Kidney epithelial cell (primary cell): ENCODE measurements around the gene ZDHHC16. TPM values are rescaled to one million over a fixed set of nuclear protein-coding genes. Genes with fewer than 3 reads are reported as not detected.

ENCODE experiments used
- DNase-seq: peaks from one replicate; pipeline ENCODE4 v3.0.0-alpha.2; 2010; ENCODE audit warnings: low read depth
- H3K27me3 ChIP-seq: 2 replicates; pipeline ENCODE4 v1.6.0; 2011; ENCODE audit warnings: low read length; ENCODE audit not compliant: control insufficient read depth, insufficient read depth
- H3K36me3 ChIP-seq: 2 replicates; pipeline ENCODE4 v1.5.1; 2011; ENCODE audit warnings: low read length; ENCODE audit not compliant: control insufficient read depth, insufficient read depth
- H3K4me3 ChIP-seq: 2 replicates; pipeline ENCODE4 v1.5.1; 2011; ENCODE audit warnings: low read depth, mild to moderate bottlenecking, control low read depth, low read length
- CTCF ChIP-seq: IDR thresholded peaks from 2 replicates; pipeline ENCODE4 v1.5.1; 2011; ENCODE audit warnings: mild to moderate bottlenecking, moderate library complexity, low read length, control low read depth, inconsistent platforms; ENCODE audit not compliant: insufficient read depth, poor library complexity, severe bottlenecking
- total RNA-seq: library from RNA; depleted of rRNA; stranded (reverse); fragments of >200 nt; gene quantifications from 2 replicates; pipeline ENCODE4 v1.2.3, GENCODE V29; 2015

ZDHHC16 gene
- total RNA-seq, 1 donor from 2014 or later: 42.4 TPM

GRCh38 chr10:97490592-97490991, 44.6 kb downstream of the ZDHHC16 start:
- Histone ChIP-seq H3K4me3 (no peak overlapping the region), H3K27me3 (no peaks in the 10 kb centered on the region), H3K36me3 (no peaks in the 10 kb centered on the region)
- no peak for DNase-seq
- TF ChIP-seq CTCF: no peak

- no peak for DNase-seq
- no peak overlapping the region for H3K4me3 ChIP-seq
- no peak for TF ChIP-seq CTCF
- no peaks in the 10 kb centered on the region for H3K36me3 ChIP-seq
- H3K27me3 ChIP-seq: no peaks in the 10 kb centered on the region
Measured at GRCh38 chr10:97494151-97494550, 48.2 kb downstream of the ZDHHC16 start.

GRCh38 chr10:97494863-97495506, 49.0 kb downstream of the ZDHHC16 start:
- TF ChIP-seq CTCF: no peak
- Histone ChIP-seq H3K4me3 (no peak overlapping the region), H3K27me3 (no peaks in the 10 kb centered on the region), H3K36me3 (no peaks in the 10 kb centered on the region)
- no peak for DNase-seq

GRCh38 chr10:97497572-97498075, 51.6 kb downstream of the ZDHHC16 start:
- Histone ChIP-seq H3K4me3 (peak overlapping the region; percentile 85), H3K36me3 (no peaks in the 10 kb centered on the region), H3K27me3 (no peaks in the 10 kb centered on the region)
- DNase-seq: no peak
- TF ChIP-seq CTCF: no peak

GRCh38 chr10:97498076-97498840, 52.3 kb downstream of the ZDHHC16 start, which contains the start of gene MMS19:
TSS of gene MMS19 (minus strand) at chr10:97498422. CDS start at chr10:97498384, 38 bp downstream.
- Histone ChIP-seq H3K36me3 (no peaks in the 10 kb centered on the region), H3K27me3 (no peaks in the 10 kb centered on the region), H3K4me3 (peak within 1 kb of the TSS; percentile 85)
- no peak for TF ChIP-seq CTCF
- peak; percentile 86 for DNase-seq
